Measurements from ENCODE around the gene MARVELD3.

GRCh38 chr16:71625113-71625850 is 702 bp upstream of the MARVELD3 start:
- TF ChIP-seq CTCF (IDR thresholded peaks at IDR 0.05) (no peak), POLR2A (IDR thresholded peaks at IDR 0.05) (no peak)
